ENCODE data around the gene CLEC3B.
"Not testable (repeated sequence)": the region's sequence is repeated elsewhere in the genome, so short reads cannot be mapped to it uniquely, and the experiment has no call there.

CLEC3B gene

GRCh38 chr3:45051685-45052084 lies 25.6 kb downstream of the CLEC3B start:
- Histone ChIP-seq H3K36me3 (ENCODE audit: control insufficient read depth in 2 of 2, insufficient read depth in 1 of 2, low read length in 2 of 2) (no peaks in the 10 kb centered on the region), H3K4me3 (ENCODE audit: low read depth, low read length) (no peak overlapping the region), H3K9me3 (ENCODE audit: control insufficient read depth, insufficient read depth, low read depth, low read length) (no peaks in the 10 kb centered on the region), H3K4me1 (ENCODE audit: control insufficient read depth, insufficient read depth, low read length) (no peaks in the 10 kb centered on the region), H3K27ac (ENCODE audit: extremely low read depth, low read depth, low read length) (no peak overlapping the region)
- POLR2A ChIA-PET = no interaction called here
- TF ChIP-seq ZNF202 (tag by site-specific recombination; IDR thresholded peaks at IDR 0.05; ENCODE audit: borderline replicate concordance) (no peak), ZNF157 (tag by site-specific recombination; IDR thresholded peaks at IDR 0.05) (no peak), ZNF112 (tag by site-specific recombination; IDR thresholded peaks at IDR 0.05) (no peak)
- CTCF ChIA-PET = interaction anchor here (2.5 kb wide), 1 partner anchor 11 kb away, joined by 11 read pairs; no protein-coding TSS in a partner anchor

- CTCF ChIA-PET = interaction anchor here (1.2 to 2.5 kb wide), 2 partner anchors 13 to 157 kb away, joined by 3 to 11 read pairs; no protein-coding TSS in a partner anchor
- H3K9me3 ChIP-seq (ENCODE audit: control insufficient read depth, insufficient read depth, low read depth, low read length); H3K4me3 ChIP-seq (ENCODE audit: low read depth, low read length); H3K27ac ChIP-seq (ENCODE audit: extremely low read depth, low read depth, low read length); POLR2A ChIA-PET; H3K36me3 ChIP-seq (ENCODE audit: control insufficient read depth in 2 of 2, insufficient read depth in 1 of 2, low read length in 2 of 2); H3K4me1 ChIP-seq (ENCODE audit: control insufficient read depth, insufficient read depth, low read length): not testable (repeated sequence)
These were observed 27.7 kb downstream of the CLEC3B start for GRCh38 chr3:45053805-45054195.

GRCh38 chr3:45054196-45054857 lies 28.2 kb downstream of the CLEC3B start:
- no peak overlapping the region for H3K27ac ChIP-seq (ENCODE audit: extremely low read depth, low read depth, low read length)

More at GRCh38 chr3:45054196-45054857, 28.2 kb downstream of the CLEC3B start:
- POLR2A ChIA-PET = interaction anchor here (0.9 kb wide), 1 partner anchor 11 kb away, joined by 4 read pairs; no protein-coding TSS in a partner anchor
- H3K4me1 ChIP-seq (ENCODE audit: control insufficient read depth, insufficient read depth, low read length) = no peaks in the 10 kb centered on the region
- CTCF ChIA-PET = interaction anchor here (0.8 to 3.7 kb wide), 3 partner anchors 9 to 156 kb away, joined by 3 to 26 read pairs (median 3); no protein-coding TSS in a partner anchor
- H3K4me3 ChIP-seq (ENCODE audit: low read depth, low read length) = no peak overlapping the region
- TF ChIP-seq ZNF449 (tag by site-specific recombination; IDR thresholded peaks at IDR 0.05) (no peak), ZNF76 (tag by site-specific recombination; IDR thresholded peaks at IDR 0.05; ENCODE audit: borderline replicate concordance, low read depth) (no peak), ZFP3 (tag by site-specific recombination; IDR thresholded peaks at IDR 0.05; ENCODE audit: low read depth) (no peak), ZNF175 (tag by site-specific recombination; IDR thresholded peaks at IDR 0.05) (no peak), INSM2 (tag by site-specific recombination; IDR thresholded peaks at IDR 0.05) (no peak), ZNF518A (tag by site-specific recombination; conservative IDR thresholded peaks at IDR 0.05; ENCODE audit: low read depth) (no peak), PRDM1 (tag by site-specific recombination; IDR thresholded peaks at IDR 0.05) (no peak), MYNN (tag by site-specific recombination; IDR thresholded peaks at IDR 0.05; ENCODE audit: borderline replicate concordance) (no peak), KLF17 (tag by site-specific recombination; IDR thresholded peaks at IDR 0.05) (no peak), ZNF791 (tag by site-specific recombination; IDR thresholded peaks at IDR 0.05) (no peak)
- no peaks in the 10 kb centered on the region for H3K36me3 ChIP-seq (ENCODE audit: control insufficient read depth in 2 of 2, insufficient read depth in 1 of 2, low read length in 2 of 2)
- no peaks in the 10 kb centered on the region for H3K9me3 ChIP-seq (ENCODE audit: control insufficient read depth, insufficient read depth, low read depth, low read length)
